NCI-H1930 (cell line): ENCODE data around the gene CLNK.
"Not testable (repeated sequence)": the region's sequence is repeated elsewhere in the genome, so short reads cannot be mapped to it uniquely, and the experiment has no call there.

Experiments used
- DNase-seq, 2 experiments: peaks; one replicate each; lab custom pipeline; 2025; lab: John Stamatoyannopoulos, UW

CLNK gene

DNA sequence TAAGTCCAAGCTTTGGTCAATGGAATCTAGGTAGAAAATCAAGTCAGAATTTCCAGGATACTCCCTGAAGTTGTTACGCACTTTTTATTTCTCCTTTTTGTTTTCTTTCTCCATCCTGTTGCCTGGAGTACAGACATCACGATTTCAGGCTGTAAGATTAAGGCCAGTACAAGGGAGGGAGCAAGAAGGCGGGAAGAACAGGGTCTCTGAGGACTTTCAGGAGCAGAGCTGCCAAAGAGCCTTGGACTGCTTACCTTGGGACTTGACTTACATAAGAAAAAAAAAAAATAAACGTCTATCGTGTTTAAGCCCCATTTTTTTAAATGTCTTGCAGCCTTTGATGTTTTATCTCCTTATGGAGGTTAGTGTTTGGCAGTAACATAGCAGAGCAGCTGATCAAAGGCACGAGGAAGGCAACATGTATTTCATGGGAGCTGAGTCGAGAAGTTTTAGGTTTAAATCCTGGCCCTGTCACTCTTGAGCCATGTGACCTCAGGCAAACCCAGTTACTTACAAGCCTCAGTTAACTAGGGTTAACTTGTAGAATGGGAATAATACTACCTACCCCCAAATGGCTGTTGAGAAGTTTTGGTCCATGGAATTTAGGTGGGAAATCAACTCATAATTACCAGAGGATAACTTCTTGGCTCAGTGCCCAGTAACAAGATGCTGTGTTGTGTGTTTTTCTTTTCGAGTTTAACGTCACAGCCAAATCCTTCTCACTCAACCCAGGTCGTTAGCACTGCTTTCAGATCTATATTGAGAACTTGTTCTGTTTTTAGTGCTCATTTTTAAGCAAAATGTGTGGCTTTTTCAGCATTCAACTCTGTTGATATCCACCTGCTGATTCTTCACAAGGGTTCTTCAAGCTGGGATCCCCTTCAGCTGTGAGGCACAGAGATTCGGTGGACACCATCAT is 106.8 kb downstream of the CLNK start:
- no peak for DNase-seq

DNA sequence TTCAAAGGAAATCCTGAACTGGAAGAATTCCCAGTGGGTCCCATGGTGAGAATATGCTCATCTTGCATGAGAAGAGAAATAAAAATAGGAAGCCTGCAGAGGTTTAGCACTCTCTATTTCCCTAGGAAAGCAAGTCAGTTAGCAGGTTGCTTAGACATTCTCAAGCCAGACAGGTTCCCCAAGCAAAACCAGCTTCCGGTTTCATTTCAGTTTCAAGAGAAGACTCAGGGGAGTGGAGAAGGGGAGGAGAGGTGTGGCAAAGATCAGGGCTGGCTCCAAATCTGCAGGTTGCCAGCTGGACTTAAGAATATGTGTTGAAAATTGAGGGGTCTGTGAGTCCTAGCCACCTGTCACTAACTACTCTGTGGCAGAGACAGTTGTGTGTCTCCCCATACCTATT is 107.5 kb downstream of the CLNK start:
- no peak for DNase-seq

DNA sequence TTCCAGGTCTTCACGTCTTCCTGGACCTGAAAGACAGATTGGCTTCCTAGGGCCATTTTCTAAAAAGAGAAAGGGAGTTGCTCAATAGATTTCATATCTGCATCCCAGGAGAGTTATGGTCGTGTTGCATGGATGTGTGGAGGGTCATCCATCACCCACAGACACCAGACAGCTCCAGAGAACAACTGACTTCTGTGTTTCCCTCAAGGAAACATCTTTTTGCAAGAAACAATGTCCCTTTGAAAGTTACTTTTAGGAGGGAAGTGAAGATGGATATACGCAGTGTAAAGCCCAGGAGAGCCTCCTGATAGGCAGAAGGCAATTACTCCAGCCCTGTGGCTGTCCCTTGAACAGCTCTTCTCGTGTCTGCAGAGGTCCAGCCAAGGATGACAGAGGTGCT is 108.3 kb downstream of the CLNK start:
- DNase-seq = no peak

DNA sequence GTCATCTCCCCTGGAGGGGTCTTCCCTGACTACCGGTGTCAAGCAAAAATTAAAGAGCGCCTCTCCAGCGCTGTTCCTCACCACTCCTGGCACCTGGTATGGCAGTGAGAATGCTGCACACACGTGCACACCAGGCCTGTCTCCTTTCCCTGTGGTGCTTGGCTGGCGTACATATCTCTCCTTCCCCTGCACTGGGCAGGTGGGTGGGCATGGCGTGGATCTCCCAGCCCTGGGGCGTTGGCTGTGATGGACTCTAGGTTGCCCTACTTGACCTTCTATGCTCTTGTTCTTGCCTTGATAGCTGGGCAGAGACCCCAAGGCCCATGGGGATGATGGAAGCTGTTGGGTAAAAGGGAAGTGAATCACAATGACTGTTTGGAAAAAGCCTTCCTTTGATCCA is 109.2 kb downstream of the CLNK start:
- no peak for DNase-seq

DNA sequence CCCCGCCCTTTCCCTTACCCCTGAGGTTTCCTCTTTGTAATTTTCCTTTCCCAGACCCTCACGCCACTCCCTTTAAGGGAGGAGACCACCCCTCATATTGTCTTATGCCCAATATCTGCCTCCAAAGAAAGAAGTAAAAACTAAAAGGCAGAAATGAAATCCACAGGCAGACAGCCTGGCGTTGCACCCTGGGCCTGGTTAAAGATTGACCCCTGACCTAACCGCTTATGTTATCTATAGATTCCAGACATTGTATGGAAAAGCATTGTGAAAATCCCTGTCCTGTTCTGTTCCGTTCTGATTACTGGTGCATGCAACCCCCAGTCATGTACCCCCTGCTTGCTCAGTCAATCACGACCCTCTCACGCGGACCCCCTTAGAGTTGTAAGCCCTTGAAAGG is 110.0 kb downstream of the CLNK start:
- not testable (repeated sequence) for DNase-seq

DNA sequence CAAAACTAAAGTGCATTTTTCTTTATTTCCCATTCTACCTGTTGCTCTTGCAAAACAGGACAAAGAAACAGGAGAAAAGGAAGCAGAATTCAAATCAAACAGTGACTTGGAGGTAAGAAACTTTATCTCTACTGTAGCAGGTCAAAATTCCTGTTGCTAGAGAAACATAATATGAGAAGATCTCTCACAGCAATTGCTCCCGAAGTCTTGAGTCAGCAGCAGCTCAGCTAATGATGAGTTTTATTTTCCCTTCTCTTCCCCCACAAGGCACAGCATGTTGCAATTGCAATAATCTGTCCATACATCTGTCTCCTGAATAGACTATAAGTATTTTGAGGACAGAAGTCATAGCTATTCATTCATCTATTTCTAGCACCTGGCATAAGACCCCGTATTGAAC is 112.7 kb downstream of the CLNK start:
- peak; percentile 48 to 54 for DNase-seq

DNA sequence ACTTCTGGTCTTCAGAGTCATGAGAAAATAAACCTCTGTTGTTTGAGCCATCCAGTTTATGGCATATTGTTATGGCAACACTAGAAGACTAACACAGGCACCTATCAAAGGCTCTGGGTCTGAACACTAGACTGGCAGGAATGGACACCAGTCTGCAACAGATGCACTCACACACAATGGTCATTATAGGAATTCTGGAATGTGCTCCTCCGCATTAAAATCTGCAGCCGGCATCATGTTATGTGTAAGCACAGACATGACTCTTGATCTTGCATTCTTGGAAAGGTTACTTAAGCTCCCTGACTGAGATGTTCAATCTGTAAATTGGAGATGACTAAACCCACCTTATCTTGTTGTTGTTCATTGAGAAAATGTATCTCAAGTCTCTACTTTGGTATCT is 115.1 kb downstream of the CLNK start:
- DNase-seq = no peak

DNA sequence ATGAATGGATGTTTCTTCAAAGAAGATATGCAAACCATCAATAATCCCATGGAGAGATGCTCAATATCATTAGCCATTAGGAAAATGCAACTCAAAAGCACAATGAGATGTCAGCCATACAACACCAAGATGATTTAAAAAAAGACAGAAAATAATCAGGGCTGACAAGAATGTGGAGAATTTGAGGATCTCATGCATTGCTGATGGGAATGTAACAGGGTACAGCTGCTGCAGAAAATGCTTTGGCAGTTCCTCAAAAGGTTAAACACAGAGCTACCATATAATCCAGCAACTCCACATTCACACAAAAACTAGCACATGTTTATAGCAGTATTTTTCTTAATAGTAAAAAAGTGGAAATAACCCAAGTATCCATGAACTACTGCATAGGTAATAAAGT is 116.8 kb downstream of the CLNK start:
- no peak for DNase-seq

DNA sequence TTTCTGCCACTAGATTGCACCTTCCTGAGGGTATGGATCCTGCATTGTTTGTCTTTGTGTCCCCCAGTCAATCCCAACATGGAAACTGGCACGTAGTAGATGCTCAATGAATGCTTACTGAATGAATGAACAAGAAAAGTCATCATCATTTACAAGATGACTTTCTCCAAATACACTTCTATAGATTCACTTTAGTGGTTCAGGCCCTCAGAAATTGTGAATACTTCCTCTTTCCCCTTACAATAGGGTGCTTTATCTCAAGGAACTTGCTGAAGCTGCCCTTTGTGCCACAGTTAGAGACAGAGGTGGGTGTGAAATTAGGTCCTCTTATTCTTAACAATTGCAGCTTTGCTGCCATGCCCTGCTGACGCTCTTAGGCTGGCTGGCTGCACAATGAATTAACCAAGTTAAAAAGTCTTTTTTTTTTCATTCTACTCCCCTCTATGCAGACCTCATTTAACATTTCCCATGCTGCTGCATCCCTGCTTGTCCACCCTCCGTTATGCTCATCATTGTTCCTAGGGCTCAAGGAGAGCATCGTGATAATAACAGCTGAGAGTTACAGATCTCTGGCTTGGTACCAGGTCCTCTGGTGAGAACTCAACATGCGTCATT is 119.3 kb downstream of the CLNK start:
- no peak for DNase-seq

DNA sequence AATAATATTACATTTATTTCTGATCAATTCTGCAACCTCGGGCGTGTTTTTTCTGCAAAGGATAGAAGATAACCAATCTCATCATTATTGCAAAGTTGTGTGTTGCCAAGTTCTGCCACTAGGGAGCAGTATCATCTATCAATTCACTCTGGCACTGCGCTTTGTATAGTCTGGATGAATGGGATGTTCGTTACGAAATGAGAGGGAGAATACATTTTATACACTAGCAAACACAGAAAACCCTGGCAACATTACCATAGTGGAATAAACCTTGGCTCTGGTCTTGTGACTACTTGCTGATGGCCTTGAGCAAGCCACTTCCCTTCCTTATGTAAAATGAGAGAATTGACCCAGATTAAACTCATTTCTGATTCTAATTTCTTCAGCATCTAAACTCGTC is 129.9 kb downstream of the CLNK start:
- DNase-seq = peak; percentile 43 to 48

DNA sequence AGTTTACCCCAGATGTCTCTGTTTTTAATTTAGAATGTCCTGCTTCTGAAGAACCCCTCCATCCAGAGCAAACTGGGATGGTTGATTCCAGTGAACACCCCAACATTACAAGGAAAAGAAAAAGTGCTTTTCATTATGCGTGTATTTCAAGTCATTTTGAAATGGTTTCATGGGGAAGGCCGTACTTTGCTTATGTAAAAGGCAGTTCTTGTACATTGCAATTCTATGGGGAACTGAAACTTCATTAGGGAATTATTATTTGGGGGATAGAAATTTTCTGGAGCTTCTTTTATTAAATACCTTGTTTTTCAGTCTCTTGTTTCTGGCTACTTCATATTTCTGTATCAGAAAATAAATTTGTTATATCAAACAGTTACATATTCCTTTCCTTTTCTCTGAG is 130.4 kb downstream of the CLNK start:
- DNase-seq = no peak

DNA sequence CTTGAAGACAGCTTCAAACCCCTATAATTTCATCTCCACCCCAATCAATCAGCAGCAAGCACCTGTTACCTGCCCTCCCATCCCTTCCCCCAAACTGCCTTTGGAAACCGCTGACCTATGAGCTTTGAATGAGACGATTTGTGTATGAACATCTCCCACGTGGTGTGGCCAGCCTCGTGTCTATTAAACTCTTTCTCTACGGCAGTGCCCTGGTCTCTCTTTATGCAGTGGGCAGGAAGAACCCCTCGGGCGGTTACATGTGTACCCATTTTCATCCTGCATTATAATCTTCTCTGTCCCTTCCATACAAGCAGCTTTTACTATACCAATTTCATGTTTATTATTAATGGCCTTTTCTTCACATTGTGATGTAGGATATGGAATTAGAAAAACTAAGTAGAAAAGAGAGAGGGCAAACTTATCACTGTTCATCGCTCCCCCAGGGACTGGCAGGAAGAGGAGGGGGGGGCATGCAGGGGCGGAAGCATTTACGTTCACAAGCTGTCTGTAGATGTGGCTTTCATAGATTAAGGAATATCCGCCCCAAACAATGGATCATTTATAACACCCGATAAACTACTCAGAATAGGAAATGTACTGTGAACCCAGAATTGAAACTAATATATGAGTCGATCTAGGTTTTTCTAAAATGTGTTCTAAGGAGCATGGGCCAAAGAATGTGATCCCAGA is 131.8 kb downstream of the CLNK start:
- DNase-seq = no peak

DNA sequence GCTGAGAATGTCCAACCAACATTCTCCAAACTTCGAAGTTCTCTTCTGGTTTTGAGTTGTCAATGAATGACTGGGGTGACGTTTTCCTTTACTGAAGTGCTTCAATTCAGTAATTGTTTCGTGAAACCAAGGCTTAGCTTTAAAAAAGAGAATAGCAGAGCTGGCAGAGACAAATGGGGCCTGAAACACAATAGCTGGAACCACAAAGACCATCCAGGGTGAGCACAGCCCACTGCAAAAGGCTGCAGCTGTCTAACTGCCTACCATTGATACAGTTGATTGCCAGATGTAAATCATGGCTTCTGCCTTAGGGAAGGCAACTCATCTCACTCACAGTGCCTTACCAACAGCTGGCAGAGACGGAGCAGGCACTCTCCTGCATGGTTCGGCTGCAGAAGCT is 148.7 kb downstream of the CLNK start:
- peak; percentile 60 to 65 for DNase-seq

DNA sequence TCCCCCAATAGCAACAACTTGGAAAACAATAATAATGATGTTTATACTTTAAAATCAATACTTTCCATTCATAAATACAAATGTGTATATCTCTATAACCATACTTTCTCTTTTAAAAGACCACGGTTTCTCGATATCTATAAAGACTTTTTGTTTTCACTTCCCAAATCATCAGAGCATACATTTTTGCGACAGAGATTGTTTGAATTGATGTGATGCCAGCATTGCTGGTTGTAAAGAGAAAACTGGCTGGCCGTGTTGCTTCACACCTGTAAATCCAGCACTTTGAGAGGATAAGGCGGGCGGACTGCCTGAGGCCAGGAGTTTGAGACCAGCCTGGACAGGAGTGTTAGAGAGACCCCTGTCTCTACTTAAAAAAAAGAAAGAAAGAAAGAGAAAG is 149.7 kb downstream of the CLNK start:
- DNase-seq = no peak

DNA sequence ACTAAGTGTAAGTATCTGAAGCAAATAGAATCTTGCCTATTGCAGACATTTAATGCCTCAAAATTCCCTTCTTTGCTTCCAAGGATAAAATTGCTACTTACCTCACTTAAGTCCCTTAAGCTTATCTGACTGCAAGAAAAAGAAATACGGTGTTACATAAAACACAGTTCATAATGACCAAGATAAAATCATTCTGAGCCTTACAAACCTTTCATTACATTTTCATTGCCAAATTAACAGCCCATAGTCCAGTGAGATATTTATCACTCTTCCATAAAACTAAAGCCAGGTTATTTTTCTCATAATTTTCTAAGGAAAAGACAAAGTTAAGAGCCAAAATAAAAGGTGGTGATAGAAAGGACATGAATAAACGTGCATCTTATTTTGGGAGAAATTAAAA is 152.4 kb downstream of the CLNK start:
- no peak for DNase-seq

DNA sequence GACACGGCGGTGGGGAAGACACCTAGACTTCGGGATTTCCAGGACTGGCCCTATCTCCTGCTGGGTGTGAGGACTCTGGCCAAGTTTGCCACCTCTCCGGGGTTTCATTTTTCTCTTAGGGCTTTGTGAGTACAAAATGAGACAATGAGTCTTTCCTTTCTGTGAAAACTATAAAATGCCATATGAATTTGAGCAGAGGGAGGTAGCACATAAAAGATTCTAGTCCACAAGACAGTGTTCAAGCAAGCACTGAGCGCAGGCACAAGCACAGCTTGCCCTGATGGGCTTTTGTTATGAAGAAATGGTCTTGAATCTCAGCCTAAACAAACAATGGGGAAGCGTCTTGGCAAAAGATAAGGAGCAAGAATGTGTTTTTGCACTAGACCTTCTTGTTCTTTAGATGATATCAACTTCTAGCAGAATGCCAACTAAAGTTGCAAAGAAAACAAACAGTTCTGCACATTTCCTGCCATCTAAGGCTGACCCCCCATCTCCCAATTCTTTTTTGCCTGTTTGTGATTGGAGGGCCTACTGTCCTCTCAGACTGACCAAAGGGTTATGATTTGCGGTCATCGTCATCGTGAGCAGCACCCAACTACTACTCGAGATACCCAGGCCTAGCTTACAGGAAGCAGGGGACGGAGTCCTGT is 154.3 kb downstream of the CLNK start:
- no peak for DNase-seq

DNA sequence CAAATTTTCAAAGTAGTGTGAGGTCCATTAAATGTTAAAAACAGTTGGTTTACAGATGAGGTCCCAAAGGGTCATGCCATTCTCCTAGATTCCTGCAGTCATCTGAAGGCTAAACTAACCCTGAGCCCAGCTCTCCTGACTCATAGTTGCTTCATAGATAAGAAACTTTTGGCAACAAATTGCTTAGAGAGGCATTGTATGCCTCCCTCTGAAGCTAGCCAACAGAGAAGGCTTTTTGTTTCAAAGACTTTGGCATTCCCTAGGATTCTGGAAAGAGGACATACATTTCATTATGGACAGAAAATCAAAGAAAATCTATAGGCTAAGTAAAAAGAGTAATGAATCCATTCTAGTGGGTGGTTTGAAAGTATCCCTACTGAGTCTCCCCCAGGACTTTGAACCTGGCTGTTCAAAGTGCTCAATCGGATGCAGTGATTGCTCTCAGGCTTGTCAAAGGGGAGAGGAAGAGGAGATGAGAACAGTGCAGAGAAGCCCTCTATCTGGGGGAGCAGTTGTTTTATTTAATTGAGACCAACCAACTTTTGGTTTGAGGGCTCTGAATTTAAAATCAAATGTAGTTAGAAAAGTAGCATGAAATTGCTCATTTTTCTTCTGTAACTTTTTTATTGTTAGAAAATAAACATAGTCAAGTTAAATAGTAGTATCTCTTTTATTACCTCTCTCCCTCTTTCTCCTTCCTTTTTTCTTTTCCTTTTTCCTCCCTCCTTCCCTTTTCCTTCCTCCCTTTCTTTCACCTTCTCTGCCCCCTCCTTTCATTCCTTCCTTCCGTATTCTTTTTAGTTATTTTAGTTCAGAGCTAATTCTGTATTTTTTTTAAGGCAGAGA is 155.1 kb downstream of the CLNK start:
- DNase-seq = no peak

DNA sequence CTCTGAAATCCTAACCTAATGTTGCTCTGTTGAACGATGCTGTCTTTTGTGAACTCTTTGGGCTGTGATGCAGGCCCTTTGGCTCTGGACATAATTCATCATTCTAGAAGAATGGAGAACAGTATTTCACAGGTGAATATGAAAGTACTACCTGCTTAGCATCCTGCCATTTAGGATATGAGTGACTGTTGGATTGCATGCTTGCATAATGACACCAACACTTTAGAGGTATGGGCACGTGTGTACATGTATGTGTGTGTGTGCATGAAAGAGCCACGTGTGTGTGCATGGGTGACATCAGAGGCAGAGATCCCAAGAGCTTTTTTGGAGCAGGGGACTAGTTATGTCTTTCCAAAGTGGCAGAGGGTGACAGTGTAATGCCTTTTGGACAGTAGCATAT is 157.1 kb downstream of the CLNK start:
- DNase-seq = no peak

DNA sequence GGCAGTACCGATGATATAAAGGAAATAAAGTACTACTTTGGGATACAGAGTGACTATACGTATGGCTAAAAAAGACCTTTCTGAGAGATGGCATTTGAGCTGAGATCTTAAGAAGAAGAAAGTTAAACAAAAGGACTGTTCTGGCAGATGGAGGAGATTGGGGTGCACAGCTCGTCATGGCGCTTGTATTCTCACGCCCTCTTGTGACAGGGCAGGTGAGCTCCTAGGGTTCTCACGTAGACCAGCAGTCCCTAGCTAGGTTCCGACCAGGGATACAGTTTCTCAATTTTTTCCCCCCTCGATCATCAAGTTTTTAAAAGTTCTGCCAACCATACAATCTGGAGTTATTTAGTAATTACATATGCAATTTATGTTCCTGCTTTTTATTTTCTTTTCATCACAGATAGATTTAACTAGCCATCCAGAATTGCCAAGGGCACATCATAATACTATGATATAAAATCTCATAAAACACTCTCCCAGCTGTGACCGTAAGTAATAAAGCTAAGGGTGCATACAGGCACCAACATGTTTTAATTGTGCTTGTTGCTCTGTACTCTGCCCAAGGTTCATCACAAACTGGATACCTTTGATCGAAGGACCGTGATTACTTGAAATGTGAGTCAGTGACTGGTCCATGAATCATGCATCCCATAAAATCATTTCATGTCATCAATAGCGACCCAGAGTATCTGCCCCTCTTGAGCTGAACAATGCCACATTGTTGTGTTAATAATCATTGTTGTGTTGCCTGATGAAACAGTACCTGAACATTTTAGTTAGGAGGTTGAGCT is 157.9 kb downstream of the CLNK start:
- no peak for DNase-seq

DNA sequence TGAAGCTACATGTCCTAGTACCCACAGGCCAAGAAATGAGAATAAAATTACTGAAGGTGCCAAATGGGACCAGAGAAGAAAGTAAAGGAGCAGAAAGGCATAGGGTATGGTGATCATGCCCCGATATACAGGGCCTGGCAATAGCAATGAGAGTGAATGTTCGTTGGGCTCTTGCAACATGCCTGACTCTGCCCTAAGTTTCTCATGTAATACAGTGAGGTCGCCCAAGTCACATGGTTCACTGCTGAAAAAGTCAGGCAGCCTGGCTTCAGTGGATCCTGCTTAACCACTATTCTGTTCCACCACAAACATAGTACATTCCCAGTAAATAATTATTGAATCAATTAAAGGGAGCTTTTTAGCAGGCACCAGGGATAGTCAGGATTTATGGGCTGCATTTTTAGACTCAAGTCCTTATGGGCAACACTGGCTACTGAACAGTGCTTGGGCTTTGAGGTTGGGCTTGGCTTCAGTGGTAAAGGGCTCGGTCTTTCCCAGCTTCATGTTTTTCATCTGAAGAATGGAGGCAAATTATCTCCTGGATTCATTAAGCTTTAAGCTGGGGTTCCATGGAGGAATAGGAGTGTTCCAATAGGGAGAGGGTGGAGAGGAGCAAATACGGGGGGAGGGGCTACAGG is 160.3 kb downstream of the CLNK start:
- DNase-seq = no peak
